C4-2B (cell line): ENCODE data around the gene TPSAB1.

Experiments
- ZFX ChIP-seq: fragments of 450-650 bp; IDR thresholded peaks from 2 replicates; pipeline ENCODE4 v1.6.1; 2017
- TF ChIP-seq, protein P1 (sequence below): fragments of 450-650 bp; conservative IDR thresholded peaks from 2 replicates; pipeline ENCODE4 v1.5.1; 2017; ENCODE audit warnings: mild to moderate bottlenecking

DNA sequence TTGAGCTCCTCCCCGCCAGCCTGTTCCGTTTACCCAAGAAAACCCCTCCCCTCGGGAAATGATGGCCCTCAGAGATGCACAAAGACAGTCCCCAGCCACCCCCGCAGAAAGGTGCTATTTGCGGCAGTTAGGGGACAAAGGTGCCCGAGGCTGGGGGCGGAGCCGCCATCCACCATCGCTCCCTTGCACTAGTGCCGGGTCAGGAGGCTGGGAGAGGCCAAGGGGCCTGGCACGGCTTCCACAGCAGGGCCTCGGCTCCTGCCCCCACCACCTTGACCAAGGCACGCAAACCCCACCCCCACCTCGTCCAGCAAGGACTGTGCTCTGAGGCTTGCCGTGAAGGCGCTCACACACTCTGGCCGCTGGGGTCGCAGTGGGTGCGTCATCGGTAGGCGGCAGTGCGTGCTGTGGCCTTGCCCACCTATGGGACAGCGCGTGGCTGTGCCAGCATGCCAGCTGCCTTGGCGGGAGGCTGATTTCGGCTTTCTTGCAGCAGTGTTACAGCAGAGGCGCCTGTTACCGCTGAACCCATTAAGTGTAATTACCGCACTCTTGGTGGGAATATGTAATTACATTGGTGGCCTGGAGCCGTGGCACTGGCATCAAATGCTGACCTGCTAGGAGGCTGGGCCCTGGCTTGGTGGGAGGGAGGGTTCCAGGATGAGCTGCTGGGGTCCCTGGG lies 47.2 kb upstream of the TPSAB1 start:
- TF ChIP-seq, protein P1, sequence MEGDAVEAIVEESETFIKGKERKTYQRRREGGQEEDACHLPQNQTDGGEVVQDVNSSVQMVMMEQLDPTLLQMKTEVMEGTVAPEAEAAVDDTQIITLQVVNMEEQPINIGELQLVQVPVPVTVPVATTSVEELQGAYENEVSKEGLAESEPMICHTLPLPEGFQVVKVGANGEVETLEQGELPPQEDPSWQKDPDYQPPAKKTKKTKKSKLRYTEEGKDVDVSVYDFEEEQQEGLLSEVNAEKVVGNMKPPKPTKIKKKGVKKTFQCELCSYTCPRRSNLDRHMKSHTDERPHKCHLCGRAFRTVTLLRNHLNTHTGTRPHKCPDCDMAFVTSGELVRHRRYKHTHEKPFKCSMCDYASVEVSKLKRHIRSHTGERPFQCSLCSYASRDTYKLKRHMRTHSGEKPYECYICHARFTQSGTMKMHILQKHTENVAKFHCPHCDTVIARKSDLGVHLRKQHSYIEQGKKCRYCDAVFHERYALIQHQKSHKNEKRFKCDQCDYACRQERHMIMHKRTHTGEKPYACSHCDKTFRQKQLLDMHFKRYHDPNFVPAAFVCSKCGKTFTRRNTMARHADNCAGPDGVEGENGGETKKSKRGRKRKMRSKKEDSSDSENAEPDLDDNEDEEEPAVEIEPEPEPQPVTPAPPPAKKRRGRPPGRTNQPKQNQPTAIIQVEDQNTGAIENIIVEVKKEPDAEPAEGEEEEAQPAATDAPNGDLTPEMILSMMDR = no peak
- TF ChIP-seq ZFX = no peak
